ENCODE data around the gene CCDC57.

CCDC57 gene

DNA sequence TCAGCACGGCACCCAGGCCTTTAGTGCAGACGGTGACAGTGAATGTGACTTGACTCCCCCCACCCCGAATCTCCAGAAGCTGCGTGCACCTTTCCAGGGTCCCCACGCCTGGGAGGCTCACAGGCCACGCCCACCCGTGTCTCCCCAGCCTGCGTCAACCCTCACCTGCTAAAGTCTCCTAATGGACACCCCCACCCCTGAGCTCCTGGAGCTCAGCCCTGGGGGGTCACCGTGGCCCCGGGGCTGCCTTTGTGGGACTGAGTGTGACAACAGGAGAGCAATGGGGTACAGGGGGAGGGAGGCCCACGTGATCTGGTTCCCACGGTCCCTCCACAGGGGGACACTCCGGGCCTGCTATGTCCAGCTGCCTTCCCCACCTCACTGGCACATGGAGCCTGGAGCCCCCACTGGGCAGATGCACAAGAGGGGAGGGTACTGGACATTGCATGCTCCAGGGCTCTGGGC is 107.2 kb downstream of the CCDC57 start:
- Histone ChIP-seq H3K36me3 (ENCODE audit: low read length) (no peaks in the 10 kb centered on the region), H3K9me3 (ENCODE audit: insufficient read depth, low read length) (no peaks in the 10 kb centered on the region), H4K20me1 (ENCODE audit: low read depth, low read length) (no peaks in the 10 kb centered on the region), H3K27ac (ENCODE audit: low read depth, low read length) (peak overlapping the region; percentile 68), H3K4me3 (ENCODE audit: insufficient read depth, low read length, poor library complexity, severe bottlenecking) (peak overlapping the region; percentile 49), H3K9me2 (replicated peaks; ENCODE audit: insufficient read depth, low read length) (no peaks in the 10 kb centered on the region), H3K79me2 (ENCODE audit: insufficient read depth, low read length) (no peaks in the 10 kb centered on the region), H3K27me3 (ENCODE audit: low read length) (no peaks in the 10 kb centered on the region), H3K9ac (ENCODE audit: low read length) (peak overlapping the region; percentile 70), H3F3A (ENCODE audit: insufficient read depth) (peaks cover 23% of the 10 kb centered on the region), H3K4me2 (ENCODE audit: low read depth, low read length, poor library complexity, severe bottlenecking) (peak overlapping the region; percentile 66), H2AFZ (ENCODE audit: low read depth, low read length, severe bottlenecking) (no peak overlapping the region)
- TF ChIP-seq CTCF (IDR thresholded peaks at IDR 0.05; ENCODE audit: insufficient read depth, low read length, poor library complexity, severe bottlenecking) = no peak
- TF ChIP-seq EZH2phosphoT487 (conservative IDR thresholded peaks at IDR 0.05; ENCODE audit: low read length) = no peak

DNA sequence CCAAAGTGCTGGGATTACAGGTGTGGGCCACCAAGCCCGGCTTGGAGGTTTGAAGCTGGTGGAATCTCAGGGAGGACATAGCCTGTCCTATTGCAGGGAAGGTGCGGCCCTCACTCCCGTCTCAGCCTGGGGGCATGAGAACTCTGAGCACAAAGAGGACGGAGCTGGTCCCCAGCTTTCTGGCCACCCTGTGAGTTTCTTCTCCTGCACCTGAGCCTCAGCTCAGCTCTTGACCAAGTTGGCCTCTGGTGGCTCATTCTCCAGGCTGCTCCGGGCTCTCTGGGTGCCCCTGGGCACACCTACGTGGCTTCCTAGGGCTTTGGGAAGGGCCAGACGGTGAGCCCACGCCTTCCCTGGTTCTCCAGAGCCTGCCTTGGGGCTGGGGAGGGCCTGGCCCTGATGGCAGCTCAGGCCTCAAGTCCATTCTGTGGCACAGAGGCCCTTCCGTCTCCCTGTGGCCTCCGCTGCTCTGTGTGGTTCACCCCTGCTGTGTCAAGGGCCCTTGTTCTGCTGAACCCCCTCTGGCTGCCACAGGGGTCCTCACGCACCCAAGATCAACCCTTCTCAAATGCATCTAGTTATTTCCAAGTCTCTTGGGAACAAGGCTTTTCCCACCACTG is 107.7 kb downstream of the CCDC57 start:
- no peaks in the 10 kb centered on the region for H3K27me3 ChIP-seq (ENCODE audit: low read length)
- no peaks in the 10 kb centered on the region for H3K9me3 ChIP-seq (ENCODE audit: insufficient read depth, low read length)
- no peaks in the 10 kb centered on the region for H3K79me2 ChIP-seq (ENCODE audit: insufficient read depth, low read length)
- no peak overlapping the region for H3K27ac ChIP-seq (ENCODE audit: low read depth, low read length)
- TF ChIP-seq EZH2phosphoT487 (conservative IDR thresholded peaks at IDR 0.05; ENCODE audit: low read length) = no peak
- TF ChIP-seq CTCF (IDR thresholded peaks at IDR 0.05; ENCODE audit: insufficient read depth, low read length, poor library complexity, severe bottlenecking) = no peak
- H3K4me2 ChIP-seq (ENCODE audit: low read depth, low read length, poor library complexity, severe bottlenecking) = peak overlapping the region; percentile 66
- H3K36me3 ChIP-seq (ENCODE audit: low read length) = no peaks in the 10 kb centered on the region
- no peaks in the 10 kb centered on the region for H4K20me1 ChIP-seq (ENCODE audit: low read depth, low read length)
- H3K9me2 ChIP-seq (replicated peaks; ENCODE audit: insufficient read depth, low read length) = no peaks in the 10 kb centered on the region
- no peak overlapping the region for H2AFZ ChIP-seq (ENCODE audit: low read depth, low read length, severe bottlenecking)
- H3F3A ChIP-seq (ENCODE audit: insufficient read depth) = peaks cover 28% of the 10 kb centered on the region
- no peak overlapping the region for H3K4me3 ChIP-seq (ENCODE audit: insufficient read depth, low read length, poor library complexity, severe bottlenecking)
- no peak overlapping the region for H3K9ac ChIP-seq (ENCODE audit: low read length)

DNA sequence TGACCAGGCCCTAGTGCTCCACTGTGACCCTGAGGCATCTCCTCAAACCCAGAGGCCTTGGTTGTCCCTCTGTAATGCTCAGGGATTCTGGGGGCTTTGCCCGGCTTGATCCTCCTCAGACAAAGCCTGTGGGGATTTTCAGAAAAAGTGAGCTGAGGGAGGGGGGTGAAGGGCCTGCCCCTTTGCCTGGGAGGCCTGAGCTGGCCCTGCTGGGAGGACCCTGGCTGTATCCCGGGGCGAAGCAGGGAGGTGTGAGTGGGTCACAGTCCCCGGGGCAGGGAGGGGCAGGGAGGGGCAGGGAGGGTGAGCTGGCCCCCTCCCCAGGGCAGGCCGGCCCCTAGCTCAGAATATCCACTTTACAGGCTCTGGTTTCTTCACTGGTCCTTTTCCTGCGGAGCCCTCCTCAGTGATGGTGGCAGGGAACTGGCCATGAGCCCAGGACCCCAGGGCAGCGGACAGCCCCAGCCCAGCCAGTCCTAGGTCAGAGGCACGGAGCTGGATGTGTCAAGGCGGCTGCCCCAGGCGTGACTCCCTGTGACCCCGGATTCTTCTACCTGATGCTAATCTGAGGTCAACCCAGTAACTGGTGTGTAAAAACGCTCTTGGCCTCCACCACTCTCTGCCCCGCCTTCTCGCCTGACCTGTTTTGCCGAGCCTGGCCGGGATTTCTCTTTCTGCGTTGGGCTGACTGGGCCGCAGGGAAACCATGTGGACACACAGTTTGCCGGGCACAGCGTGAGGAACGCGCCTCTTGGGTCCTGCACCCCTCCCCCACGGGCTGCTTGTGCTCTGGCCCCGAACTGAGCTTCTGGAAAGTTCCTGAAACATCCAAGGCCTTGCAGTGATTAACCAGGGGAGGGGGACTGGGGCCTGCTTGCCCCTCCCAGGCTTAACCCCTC is 108.8 kb downstream of the CCDC57 start:
- Histone ChIP-seq H3K9ac (ENCODE audit: low read length) (no peak overlapping the region), H3K9me2 (replicated peaks; ENCODE audit: insufficient read depth, low read length) (no peaks in the 10 kb centered on the region), H3K4me3 (ENCODE audit: insufficient read depth, low read length, poor library complexity, severe bottlenecking) (no peak overlapping the region), H3F3A (ENCODE audit: insufficient read depth) (peaks cover 36% of the 10 kb centered on the region), H2AFZ (ENCODE audit: low read depth, low read length, severe bottlenecking) (no peak overlapping the region), H3K27me3 (ENCODE audit: low read length) (no peaks in the 10 kb centered on the region), H3K79me2 (ENCODE audit: insufficient read depth, low read length) (no peaks in the 10 kb centered on the region), H3K4me2 (ENCODE audit: low read depth, low read length, poor library complexity, severe bottlenecking) (no peak overlapping the region), H3K9me3 (ENCODE audit: insufficient read depth, low read length) (no peaks in the 10 kb centered on the region), H3K27ac (ENCODE audit: low read depth, low read length) (no peak overlapping the region), H3K36me3 (ENCODE audit: low read length) (no peaks in the 10 kb centered on the region), H4K20me1 (ENCODE audit: low read depth, low read length) (no peaks in the 10 kb centered on the region)
- no peak for TF ChIP-seq CTCF (IDR thresholded peaks at IDR 0.05; ENCODE audit: insufficient read depth, low read length, poor library complexity, severe bottlenecking)
- TF ChIP-seq EZH2phosphoT487 (conservative IDR thresholded peaks at IDR 0.05; ENCODE audit: low read length) = no peak

Data from SU-DHL-6 (cell line).